Upper lobe of left lung (tissue), 6 donors: ENCODE data around the gene QPCT. TPM values are rescaled to one million over a fixed set of nuclear protein-coding genes. Genes with fewer than 3 reads are reported as not detected.

Experiments
- ATAC-seq, 2 donors: fragments of 200-7000 bp; cut with Tn5 transposase; one replicate each; pipeline ENCODE4 v1.9.1; 2022; ENCODE audit warnings: mild to moderate bottlenecking in 2 of 2, moderate library complexity in 2 of 2; ENCODE audit not compliant: low FRiP score in 2 of 2
- DNase-seq, 2 donors: peaks; one replicate each; pipeline ENCODE4 v3.0.0-alpha.2; 2019 to 2020
- H3K27ac ChIP-seq, 4 donors: fragments of 200-600 bp; sonication (generic); one replicate each; pipeline ENCODE4 v1.5.1; 2016 to 2019
- H3K27me3 ChIP-seq, 4 donors: fragments of 200-600 bp; sonication (generic); one replicate each; pipeline ENCODE4 v1.5.1; 2017 to 2019
- H3K36me3 ChIP-seq, 4 donors: fragments of 200-600 bp; sonication (generic); one replicate each; pipeline ENCODE4 v1.5.1; 2016 to 2019
- H3K4me1 ChIP-seq, 4 donors: fragments of 200-600 bp; sonication (generic); one replicate each; pipeline ENCODE4 v1.5.1; 2018 to 2019
- H3K4me3 ChIP-seq, 4 donors: fragments of 200-600 bp; sonication (generic); one replicate each; pipeline ENCODE4 v1.5.1; 2017 to 2019; ENCODE audit warnings: mild to moderate bottlenecking in 2 of 4, moderate library complexity in 1 of 4
- H3K9me3 ChIP-seq, 4 donors: fragments of 200-600 bp; sonication (generic); one replicate each; pipeline ENCODE4 v1.5.1; 2018 to 2019
- EP300 ChIP-seq, 4 donors: sonication (generic); formaldehyde crosslinking; IDR thresholded peaks; one replicate each; pipeline ENCODE4 v1.5.1; 2017; ENCODE audit warnings: antibody characterized with exemption in 4 of 4, control low read depth in 2 of 4
- POLR2A ChIP-seq, 4 donors: fragments of 450-650 bp; IDR thresholded peaks; one replicate each; pipeline ENCODE4 v1.5.1; 2016 to 2017; ENCODE audit warnings: antibody characterized with exemption in 4 of 4, mild to moderate bottlenecking in 2 of 4
- POLR2AphosphoS5 ChIP-seq, 2 donors: sonication (generic); formaldehyde crosslinking; IDR thresholded peaks; one replicate each; pipeline ENCODE4 v1.5.1; 2017; ENCODE audit warnings: antibody characterized with exemption in 2 of 2
- WGBS, 2 donors: methylation state at CpG; one replicate each; pipeline ENCODE4 v1.1.5; 2017 to 2018; 5-methylcytosine and 5-hydroxymethylcytosine counted together
- total RNA-seq, 6 donors: library from RNA; depleted of rRNA in 4 of 6; stranded (reverse); fragments of >200 nt in 4 of 6; gene quantifications; one replicate each; pipeline versions ENCODE4 v1.1.0 to v1.2.1, GENCODE V29; 2016 to 2021
- TF ChIP-seq, protein P1 (sequence below), 6 experiments: fragments of 450-650 bp in 4 of 6; fragments of 200-600 bp in 2 of 6; sonication (generic) in 2 of 6; IDR thresholded peaks; one replicate each; pipeline ENCODE4 v1.5.1; 2016 to 2019; ENCODE audit warnings: antibody characterized with exemption in 6 of 6
- donor health status: DM: no; HTN: no; CAD: no; lungs with moderate emphysema.
- donor health status: DM: no; HTN: yes; CAD: no; lungs with severe emphysema.

QPCT gene
- total RNA-seq, 6 donors from 2014 or later, result 2.0 to 12.5 (median 6.0) TPM; not detected in 1

DNA sequence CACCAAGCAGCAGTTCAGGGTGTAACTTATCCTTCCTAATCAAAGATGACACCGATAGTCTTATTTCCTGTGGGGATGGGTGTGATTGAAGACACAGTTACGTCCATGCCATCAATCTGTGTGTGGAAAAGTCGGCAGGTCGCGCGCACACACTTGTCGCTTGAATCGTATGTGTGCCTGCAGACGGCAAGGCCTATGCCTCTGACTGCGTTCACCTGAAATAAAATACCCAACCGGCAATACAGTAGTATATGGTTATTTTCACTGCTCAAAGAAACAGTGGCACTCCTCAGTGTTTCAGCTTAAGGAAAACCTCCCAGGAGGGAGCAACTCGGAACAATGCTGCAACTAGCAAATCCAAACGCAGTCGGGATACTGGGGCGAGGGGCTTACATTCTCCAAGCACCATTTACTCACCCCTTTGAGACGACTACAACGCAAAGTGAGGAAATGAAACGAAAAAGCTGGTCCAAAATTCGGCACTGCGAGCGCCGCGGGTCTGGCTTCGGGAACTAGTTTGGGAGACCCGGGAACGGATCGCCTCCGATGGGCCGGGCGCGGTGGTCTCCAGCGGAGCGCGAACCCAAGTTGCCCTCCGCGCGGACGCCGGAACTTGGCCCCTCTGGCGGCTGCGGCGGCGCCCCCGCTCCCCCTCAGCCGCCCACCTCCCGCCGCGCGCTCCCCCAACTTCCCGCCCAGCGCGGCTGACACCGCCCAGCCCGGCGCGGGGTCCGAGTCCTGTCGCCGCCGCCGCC is 20.5 kb upstream of the QPCT start:
- H3K36me3 ChIP-seq, result no peaks in the 10 kb centered on the region
- DNase-seq, result peak in 1 of 2 donors; percentile 53

DNA sequence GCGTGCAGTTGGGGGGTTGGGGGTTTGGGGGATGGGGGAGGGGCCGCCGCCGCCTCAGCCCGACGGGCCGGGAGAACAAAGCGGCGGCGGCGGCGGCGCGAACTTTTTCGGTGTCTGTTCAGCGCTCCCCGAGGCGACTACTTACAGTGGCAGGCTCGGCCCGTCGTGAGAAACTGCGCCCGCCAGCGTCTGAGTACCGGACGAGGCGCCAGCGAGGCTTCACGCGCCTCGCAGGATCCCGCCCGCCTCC is 20.0 kb upstream of the QPCT start:
- no peak for ATAC-seq
- no peaks in the 10 kb centered on the region for H3K27me3 ChIP-seq
- TF ChIP-seq POLR2AphosphoS5 (IDR thresholded peaks at IDR 0.05), result peak; percentile 22 to 84
- peak in 2 of 4 donors; percentile 40 to 71 for TF ChIP-seq POLR2A (IDR thresholded peaks at IDR 0.05)
- TF ChIP-seq, protein P1, sequence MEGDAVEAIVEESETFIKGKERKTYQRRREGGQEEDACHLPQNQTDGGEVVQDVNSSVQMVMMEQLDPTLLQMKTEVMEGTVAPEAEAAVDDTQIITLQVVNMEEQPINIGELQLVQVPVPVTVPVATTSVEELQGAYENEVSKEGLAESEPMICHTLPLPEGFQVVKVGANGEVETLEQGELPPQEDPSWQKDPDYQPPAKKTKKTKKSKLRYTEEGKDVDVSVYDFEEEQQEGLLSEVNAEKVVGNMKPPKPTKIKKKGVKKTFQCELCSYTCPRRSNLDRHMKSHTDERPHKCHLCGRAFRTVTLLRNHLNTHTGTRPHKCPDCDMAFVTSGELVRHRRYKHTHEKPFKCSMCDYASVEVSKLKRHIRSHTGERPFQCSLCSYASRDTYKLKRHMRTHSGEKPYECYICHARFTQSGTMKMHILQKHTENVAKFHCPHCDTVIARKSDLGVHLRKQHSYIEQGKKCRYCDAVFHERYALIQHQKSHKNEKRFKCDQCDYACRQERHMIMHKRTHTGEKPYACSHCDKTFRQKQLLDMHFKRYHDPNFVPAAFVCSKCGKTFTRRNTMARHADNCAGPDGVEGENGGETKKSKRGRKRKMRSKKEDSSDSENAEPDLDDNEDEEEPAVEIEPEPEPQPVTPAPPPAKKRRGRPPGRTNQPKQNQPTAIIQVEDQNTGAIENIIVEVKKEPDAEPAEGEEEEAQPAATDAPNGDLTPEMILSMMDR (IDR thresholded peaks at IDR 0.05), result no peak
- TF ChIP-seq EP300 (IDR thresholded peaks at IDR 0.05), result no peak
- peak overlapping the region; percentile 66 to 90 (median 80) for H3K4me3 ChIP-seq
- H3K27ac ChIP-seq, result peak overlapping the region; percentile 89 to 96 (median 92)
- 0% methylated on average over 17 of the region's 33 CpGs; no CpG with 5 or more reads in 1 of the 2 donors for WGBS, 2 donors
- DNase-seq, result peak in 1 of 2 donors; percentile 84
- H3K36me3 ChIP-seq, result no peaks in the 10 kb centered on the region
- H3K4me1 ChIP-seq, result peaks cover 25 to 41% (median 30%) of the 10 kb centered on the region in 4 donors
- H3K9me3 ChIP-seq, result no peaks in the 10 kb centered on the region

More for the DNA sequence above, 20.5 kb upstream of the QPCT start:
- peak; percentile 28 to 48 for ATAC-seq
- Histone ChIP-seq H3K27me3 (no peaks in the 10 kb centered on the region), H3K4me3 (peak overlapping the region; percentile 66 to 90 (median 80)), H3K4me1 (peaks cover 26 to 43% (median 34%) of the 10 kb centered on the region in 4 donors), H3K27ac (peak overlapping the region; percentile 89 to 96 (median 92)), H3K9me3 (no peaks in the 10 kb centered on the region)
- 0 to 1% methylated on average over 27 to 28 of the region's 61 CpGs for WGBS, 2 donors
- TF ChIP-seq POLR2A (IDR thresholded peaks at IDR 0.05) (no peak), EP300 (IDR thresholded peaks at IDR 0.05) (no peak), POLR2AphosphoS5 (IDR thresholded peaks at IDR 0.05) (no peak)
- TF ChIP-seq, protein P1 (IDR thresholded peaks at IDR 0.05), result no peak

DNA sequence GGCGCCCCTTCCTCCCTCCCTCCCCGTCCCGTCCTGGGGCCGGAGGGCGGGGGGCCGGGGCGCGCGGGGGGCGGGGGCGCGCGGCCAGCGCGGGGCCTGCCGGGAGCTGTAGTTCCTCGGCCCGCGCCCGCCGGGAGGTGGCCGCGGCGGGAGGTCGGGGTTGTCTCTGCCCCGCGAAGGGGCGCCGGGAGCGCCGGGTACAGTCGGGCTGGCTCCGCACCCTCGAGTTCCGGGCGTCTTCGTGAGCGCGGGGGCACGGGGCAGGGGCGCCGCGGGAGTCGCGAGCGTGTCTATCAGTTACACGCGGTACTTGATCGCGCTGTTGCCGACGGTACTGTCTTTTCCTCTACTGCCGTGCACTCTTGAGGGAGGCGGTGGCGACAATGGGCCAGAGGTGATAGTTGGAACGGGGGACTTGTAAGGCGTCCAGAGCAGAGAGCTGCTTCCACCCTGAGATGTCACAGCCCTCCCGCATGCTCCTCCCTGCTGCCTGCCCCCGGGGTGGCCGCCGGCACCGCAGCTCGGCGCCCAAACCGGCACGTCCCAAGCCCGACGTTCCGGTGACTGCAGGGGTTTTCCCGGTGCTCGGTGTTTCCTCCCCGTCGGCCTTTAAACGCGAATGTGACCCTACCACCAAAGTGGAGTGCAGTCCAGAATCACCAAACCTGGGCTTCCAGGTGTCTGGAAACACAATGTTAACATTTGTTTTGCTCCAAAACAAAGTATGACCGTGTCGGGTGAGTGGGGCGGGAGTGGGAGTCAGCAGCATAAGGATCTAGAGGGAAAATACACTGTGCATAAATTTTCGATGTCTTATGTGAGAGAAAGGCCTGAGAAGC is 19.4 kb upstream of the QPCT start, which contains the start of gene PRKD3:
Gene PRKD3, minus strand, starts transcription at position 48 of the 839 bp plus-strand sequence. CDS start 8,309 bp downstream, outside the sequence.
- H3K4me3 ChIP-seq, result peak within 1 kb of the TSS; percentile 66 to 90 (median 80)
- no peaks in the 10 kb centered on the region for H3K27me3 ChIP-seq
- 1 to 11% methylated on average over 6 to 70 of the region's 79 CpGs for WGBS, 2 donors
- H3K4me1 ChIP-seq, result peaks cover 20 to 41% (median 28%) of the 10 kb centered on the region in 4 donors
- peak; percentile 91 to 95 for ATAC-seq
- TF ChIP-seq, protein P1 (IDR thresholded peaks at IDR 0.05), result no peak
- TF ChIP-seq POLR2AphosphoS5 (IDR thresholded peaks at IDR 0.05) (peak in 1 of 2 donors; percentile 71), POLR2A (IDR thresholded peaks at IDR 0.05) (peak in 2 of 4 donors; percentile 77), EP300 (IDR thresholded peaks at IDR 0.05) (no peak)
- peak within 1 kb of the TSS; percentile 89 to 96 (median 92) for H3K27ac ChIP-seq
- H3K9me3 ChIP-seq, result no peaks in the 10 kb centered on the region
- DNase-seq, result peak; percentile 61 to 95
- no peaks in the 10 kb centered on the region for H3K36me3 ChIP-seq

DNA sequence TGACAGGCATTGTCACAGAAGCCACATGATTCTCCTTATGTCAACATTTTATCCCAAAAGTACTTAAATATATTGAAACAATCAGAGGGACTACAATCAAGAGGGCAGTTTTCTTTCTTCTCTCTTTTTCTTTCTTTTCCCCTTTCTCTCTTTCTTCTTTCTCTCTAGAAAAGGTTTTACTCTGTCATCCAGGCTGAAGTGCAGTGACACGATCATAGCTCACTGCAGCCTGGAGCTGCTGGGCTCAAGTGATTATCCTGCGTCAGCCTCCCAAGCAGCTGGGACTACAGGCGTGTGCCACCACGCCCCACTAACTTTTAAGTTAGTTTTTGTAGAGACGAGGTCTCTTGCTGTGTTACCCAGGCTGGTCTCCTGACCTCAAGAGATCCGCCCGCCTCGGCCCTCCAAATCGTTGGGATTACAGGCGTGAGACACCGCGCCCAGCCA is 18.8 kb upstream of the QPCT start:
- ATAC-seq, result no peak
- no peaks in the 10 kb centered on the region for H3K9me3 ChIP-seq
- TF ChIP-seq EP300 (IDR thresholded peaks at IDR 0.05) (no peak), POLR2A (IDR thresholded peaks at IDR 0.05) (no peak), POLR2AphosphoS5 (IDR thresholded peaks at IDR 0.05) (no peak)
- TF ChIP-seq, protein P1 (IDR thresholded peaks at IDR 0.05), result no peak
- peak overlapping the region; percentile 89 to 96 (median 92) for H3K27ac ChIP-seq
- H3K4me3 ChIP-seq, result peak overlapping the region; percentile 66 to 90 (median 68)
- 82 to 85% methylated on average over 12 of the region's 12 CpGs for WGBS, 2 donors
- no peaks in the 10 kb centered on the region for H3K36me3 ChIP-seq
- no peak for DNase-seq
- no peaks in the 10 kb centered on the region for H3K27me3 ChIP-seq
- peaks cover 19 to 41% (median 28%) of the 10 kb centered on the region in 4 donors for H3K4me1 ChIP-seq
